Thoracic aorta (tissue), 2 donors: Measurements from ENCODE around the gene SPAG16. TPM values are rescaled to one million over a fixed set of nuclear protein-coding genes. Genes with fewer than 3 reads are reported as not detected.

Experiments used
- ATAC-seq: fragments of 150-250 bp; one replicate; pipeline ENCODE4 v1.8.0; 2017; ENCODE audit warnings: low read depth; ENCODE audit not compliant: insufficient number of reproducible peaks, low FRiP score
- DNase-seq: peaks from one replicate; pipeline ENCODE4 v3.0.0-alpha.2; 2020; ENCODE audit warnings: low spot score
- H3K27ac ChIP-seq, 2 donors: fragments of 200-600 bp; sonication (generic); 1 replicate in 1 of 2; 2 replicates in 1 of 2; pipeline ENCODE4 v1.5.1; 2016; ENCODE audit warnings: mild to moderate bottlenecking in 2 of 2, moderate library complexity in 2 of 2
- H3K27me3 ChIP-seq: fragments of 200-600 bp; sonication (generic); replicated peaks from 2 replicates; pipeline ENCODE4 v1.6.0; 2016; ENCODE audit warnings: mild to moderate bottlenecking; ENCODE audit not compliant: insufficient read depth
- H3K36me3 ChIP-seq: fragments of 200-600 bp; sonication (generic); one replicate; pipeline ENCODE4 v1.5.1; 2016
- H3K4me1 ChIP-seq, 2 donors: fragments of 200-600 bp; sonication (generic); 1 replicate in 1 of 2; 2 replicates in 1 of 2; pipeline versions ENCODE4 v1.5.1 to v1.6.0; 2016; ENCODE audit warnings: low read depth in 2 of 2, mild to moderate bottlenecking in 1 of 2; ENCODE audit not compliant: control insufficient read depth in 1 of 2
- H3K4me3 ChIP-seq: fragments of 200-600 bp; sonication (generic); 2 replicates; pipeline ENCODE4 v1.5.1; 2016; ENCODE audit warnings: mild to moderate bottlenecking
- H3K9me3 ChIP-seq: fragments of 200-600 bp; sonication (generic); 2 replicates; pipeline ENCODE4 v1.5.1; 2016
- total RNA-seq, 2 donors: library from RNA; depleted of rRNA; stranded (reverse); fragments of >200 nt; gene quantifications; one replicate each; pipeline versions ENCODE4 v1.1.0 to v1.2.3, GENCODE V29; 2016
- TF ChIP-seq, protein P1 (sequence below): fragments of 200-600 bp; sonication (generic); IDR thresholded peaks from one replicate; pipeline ENCODE4 v1.5.1; 2019; ENCODE audit warnings: antibody characterized with exemption

SPAG16 gene
- total RNA-seq, 2 donors from 2014 or later = 7.4 to 26.3 TPM

DNA sequence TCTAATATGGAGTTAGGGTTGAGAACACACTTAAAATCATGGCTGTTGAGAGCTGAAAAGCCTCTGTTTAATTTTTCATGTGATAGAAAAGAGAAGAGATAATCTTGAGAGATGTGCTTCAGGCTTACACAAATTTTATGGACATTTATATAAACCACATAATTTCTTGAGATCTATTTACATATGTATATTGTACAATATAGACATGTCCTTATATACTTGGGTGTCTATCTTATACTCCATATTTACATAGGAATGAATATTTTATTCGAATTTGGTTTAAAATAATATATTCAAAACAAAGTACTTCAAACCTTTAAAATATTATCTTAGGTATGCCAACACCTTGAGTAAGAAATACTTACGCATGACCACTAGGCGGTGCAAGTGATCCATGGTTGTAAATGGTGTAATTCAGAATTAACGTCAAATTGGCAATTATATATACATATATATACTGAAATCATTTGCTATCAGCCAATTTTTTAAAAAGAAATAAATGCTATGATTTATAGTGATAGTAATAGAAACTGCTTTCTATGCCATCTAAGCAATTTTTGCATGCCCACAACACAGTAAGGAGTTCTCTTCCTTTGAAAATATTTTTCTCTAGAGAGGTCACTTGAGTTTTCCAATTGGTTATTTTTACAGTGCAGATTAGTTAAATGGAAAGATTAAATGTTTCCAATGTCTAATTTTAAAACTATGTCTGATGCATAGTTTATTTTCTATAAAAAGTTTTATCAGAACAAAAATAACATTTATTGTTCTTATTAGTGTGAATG is 37.6 kb upstream of the SPAG16 start:
- Histone ChIP-seq H3K4me1 (peaks cover 8 to 22% of the 10 kb centered on the region in 2 donors), H3K36me3 (no peaks in the 10 kb centered on the region), H3K9me3 (no peaks in the 10 kb centered on the region), H3K27ac (no peak overlapping the region), H3K27me3 (no peaks in the 10 kb centered on the region), H3K4me3 (no peak overlapping the region)
- TF ChIP-seq, protein P1, sequence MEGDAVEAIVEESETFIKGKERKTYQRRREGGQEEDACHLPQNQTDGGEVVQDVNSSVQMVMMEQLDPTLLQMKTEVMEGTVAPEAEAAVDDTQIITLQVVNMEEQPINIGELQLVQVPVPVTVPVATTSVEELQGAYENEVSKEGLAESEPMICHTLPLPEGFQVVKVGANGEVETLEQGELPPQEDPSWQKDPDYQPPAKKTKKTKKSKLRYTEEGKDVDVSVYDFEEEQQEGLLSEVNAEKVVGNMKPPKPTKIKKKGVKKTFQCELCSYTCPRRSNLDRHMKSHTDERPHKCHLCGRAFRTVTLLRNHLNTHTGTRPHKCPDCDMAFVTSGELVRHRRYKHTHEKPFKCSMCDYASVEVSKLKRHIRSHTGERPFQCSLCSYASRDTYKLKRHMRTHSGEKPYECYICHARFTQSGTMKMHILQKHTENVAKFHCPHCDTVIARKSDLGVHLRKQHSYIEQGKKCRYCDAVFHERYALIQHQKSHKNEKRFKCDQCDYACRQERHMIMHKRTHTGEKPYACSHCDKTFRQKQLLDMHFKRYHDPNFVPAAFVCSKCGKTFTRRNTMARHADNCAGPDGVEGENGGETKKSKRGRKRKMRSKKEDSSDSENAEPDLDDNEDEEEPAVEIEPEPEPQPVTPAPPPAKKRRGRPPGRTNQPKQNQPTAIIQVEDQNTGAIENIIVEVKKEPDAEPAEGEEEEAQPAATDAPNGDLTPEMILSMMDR = peak; percentile 72
- DNase-seq (no peak), ATAC-seq (no peak)

DNA sequence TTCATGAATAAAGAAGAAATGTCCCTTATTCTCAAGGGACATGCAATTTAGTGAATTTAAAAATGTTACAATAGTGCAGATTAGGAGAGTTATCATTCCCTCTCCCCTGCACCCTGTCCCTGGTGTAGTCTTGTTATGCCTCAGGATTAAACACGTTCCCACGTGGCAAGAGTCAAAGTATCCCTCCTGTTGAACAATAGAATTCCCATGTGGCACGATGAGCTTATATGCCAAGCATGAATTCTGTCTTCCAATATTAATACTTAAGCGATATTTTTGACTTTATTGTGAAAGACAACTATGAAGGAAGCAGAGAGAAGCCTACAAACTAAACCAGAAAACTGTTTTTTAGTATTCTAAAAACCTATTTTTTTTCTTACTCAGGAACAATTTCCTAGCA is 36.7 kb upstream of the SPAG16 start:
- TF ChIP-seq, protein P1 = no peak
- ATAC-seq (no peak), DNase-seq (no peak)
- H3K27me3 ChIP-seq = no peaks in the 10 kb centered on the region
- H3K9me3 ChIP-seq = no peaks in the 10 kb centered on the region
- H3K4me1 ChIP-seq = peaks cover 8 to 22% of the 10 kb centered on the region in 2 donors
- H3K4me3 ChIP-seq = peak overlapping the region; percentile 10
- peak overlapping the region; percentile 15 to 44 for H3K27ac ChIP-seq
- no peaks in the 10 kb centered on the region for H3K36me3 ChIP-seq

GRCh38 chr2:213248637-213249036 is 35.6 kb upstream of the SPAG16 start:
- DNase-seq = no peak
- Histone ChIP-seq H3K9me3 (no peaks in the 10 kb centered on the region), H3K4me1 (peaks cover 8 to 22% of the 10 kb centered on the region in 2 donors), H3K27ac (no peak overlapping the region), H3K36me3 (no peaks in the 10 kb centered on the region), H3K27me3 (no peaks in the 10 kb centered on the region), H3K4me3 (no peak overlapping the region)
- TF ChIP-seq, protein P1 = no peak
- no peak for ATAC-seq

- TF ChIP-seq, protein P1 = no peak
- no peak for ATAC-seq
- H3K27ac ChIP-seq = no peak overlapping the region
- no peaks in the 10 kb centered on the region for H3K9me3 ChIP-seq
- peaks cover 8 to 22% of the 10 kb centered on the region in 2 donors for H3K4me1 ChIP-seq
- no peaks in the 10 kb centered on the region for H3K36me3 ChIP-seq
- DNase-seq = no peak
- H3K4me3 ChIP-seq = no peak overlapping the region
- no peaks in the 10 kb centered on the region for H3K27me3 ChIP-seq
Measured at GRCh38 chr2:213249502-213249901, 34.8 kb upstream of the SPAG16 start.

- no peak for ATAC-seq
- Histone ChIP-seq H3K27ac (no peak overlapping the region), H3K27me3 (no peaks in the 10 kb centered on the region)
Measured at GRCh38 chr2:213251618-213252017, 32.6 kb upstream of the SPAG16 start.

More at GRCh38 chr2:213251618-213252017, 32.6 kb upstream of the SPAG16 start:
- Histone ChIP-seq H3K9me3 (no peaks in the 10 kb centered on the region), H3K36me3 (no peaks in the 10 kb centered on the region), H3K4me1 (peaks cover 8 to 17% of the 10 kb centered on the region in 2 donors), H3K4me3 (peak overlapping the region; percentile 36)
- TF ChIP-seq, protein P1 = peak; percentile 65
- no peak for DNase-seq
